Hepatocyte (in vitro differentiated cells): ENCODE results near the gene DGKA. TPM values are rescaled to one million over a fixed set of nuclear protein-coding genes. Genes with fewer than 3 reads are reported as not detected.
"Not testable (repeated sequence)": the region's sequence is repeated elsewhere in the genome, so short reads cannot be mapped to it uniquely, and the experiment has no call there.

Experiments used
- DNase-seq: peaks from one replicate; pipeline ENCODE4 v3.0.0-alpha.2; 2016; ENCODE audit warnings: low spot score
- H2AFZ ChIP-seq: fragments of 200-600 bp; sonication (generic); 2 replicates; pipeline ENCODE4 v1.6.0; 2016; ENCODE audit warnings: antibody characterized with exemption, mild to moderate bottlenecking
- H3K27ac ChIP-seq: fragments of 200-600 bp; sonication (generic); 2 replicates; pipeline ENCODE4 v1.5.1; 2016; ENCODE audit warnings: mild to moderate bottlenecking
- H3K27me3 ChIP-seq: fragments of 200-600 bp; sonication (generic); 2 replicates; pipeline ENCODE4 v1.6.1; 2016
- H3K36me3 ChIP-seq: fragments of 200-600 bp; sonication (generic); replicated peaks from 2 replicates; pipeline ENCODE4 v1.5.1; 2016; ENCODE audit warnings: low read depth; ENCODE audit not compliant: insufficient read depth
- H3K4me1 ChIP-seq: fragments of 200-600 bp; sonication (generic); 2 replicates; pipeline ENCODE4 v1.5.1; 2016; ENCODE audit warnings: mild to moderate bottlenecking, moderate library complexity; ENCODE audit not compliant: insufficient read depth
- H3K4me2 ChIP-seq: fragments of 200-600 bp; sonication (generic); 2 replicates; pipeline ENCODE4 v1.6.0; 2016
- H3K4me3 ChIP-seq: fragments of 200-600 bp; sonication (generic); 2 replicates; pipeline ENCODE4 v1.5.1; 2016; ENCODE audit warnings: mild to moderate bottlenecking
- H3K79me2 ChIP-seq: fragments of 200-600 bp; sonication (generic); 2 replicates; pipeline ENCODE4 v1.6.0; 2017; ENCODE audit warnings: mild to moderate bottlenecking
- H3K9me2 ChIP-seq: fragments of 200-600 bp; sonication (generic); replicated peaks from 2 replicates; pipeline ENCODE4 v1.6.0; 2017; ENCODE audit warnings: mild to moderate bottlenecking; ENCODE audit not compliant: insufficient read depth
- H3K9me3 ChIP-seq: fragments of 200-600 bp; sonication (generic); 2 replicates; pipeline ENCODE4 v1.5.1; 2016; ENCODE audit warnings: low read depth, mild to moderate bottlenecking
- H4K20me1 ChIP-seq: fragments of 200-600 bp; sonication (generic); 2 replicates; pipeline ENCODE4 v1.6.0; 2016; ENCODE audit warnings: mild to moderate bottlenecking; ENCODE audit not compliant: insufficient read depth, poor library complexity, severe bottlenecking
- EZH2 ChIP-seq: fragments of 200-600 bp; sonication (generic); IDR thresholded peaks from 2 replicates; pipeline ENCODE4 v1.6.1; 2016; ENCODE audit warnings: antibody characterized with exemption, mild to moderate bottlenecking, borderline replicate concordance
- EZH2phosphoT487 ChIP-seq: fragments of 200-600 bp; sonication (generic); IDR thresholded peaks from one replicate; pipeline ENCODE4 v1.6.1; 2018; ENCODE audit warnings: antibody characterized with exemption, mild to moderate bottlenecking, low read depth, moderate library complexity; ENCODE audit not compliant: unreplicated experiment, severe bottlenecking
- WGBS: methylation state at CpG from one replicate; pipeline ENCODE4 v1.1.6; 2016; ENCODE audit warnings: low lambda C conversion rate; ENCODE audit errors: missing lambda C conversion rate; 5-methylcytosine and 5-hydroxymethylcytosine counted together
- polyA plus RNA-seq: library from polyadenylated mRNA; unstranded; fragments of >200 nt; fragmentation: Nextera tagmentation; extraction: Ambion mirVana; gene quantifications from 2 replicates; pipeline ENCODE4 v1.2.1, GENCODE V29; 2016
- total RNA-seq: library from RNA; depleted of rRNA; stranded (reverse); fragments of >200 nt; gene quantifications from 2 replicates; pipeline ENCODE4 v1.2.3, GENCODE V29; 2014
- TF ChIP-seq, protein P1 (sequence below): fragments of 200-600 bp; sonication (generic); IDR thresholded peaks from 2 replicates; pipeline ENCODE4 v1.5.1; 2016; ENCODE audit warnings: antibody characterized with exemption, mild to moderate bottlenecking; ENCODE audit not compliant: poor library complexity

The DGKA gene
- total and polyA plus RNA-seq, 2 experiments from 2014 or later, result 25.3 to 25.9 TPM

GRCh38 chr12:55915482-55915859, 15.5 kb upstream of the DGKA start:
- H3K4me3 ChIP-seq, result no peak overlapping the region
- H3K27me3 ChIP-seq, result no peaks in the 10 kb centered on the region
- peaks cover 92% of the 10 kb centered on the region for H3K79me2 ChIP-seq
- H2AFZ ChIP-seq, result no peak overlapping the region
- H3K9me3 ChIP-seq, result no peaks in the 10 kb centered on the region
- 91% methylated on average over 3 of the region's 3 CpGs for WGBS
- no peak for DNase-seq
- no peaks in the 10 kb centered on the region for H3K36me3 ChIP-seq
- peaks cover 7% of the 10 kb centered on the region for H4K20me1 ChIP-seq
- H3K9me2 ChIP-seq, result no peaks in the 10 kb centered on the region
- no peak overlapping the region for H3K4me2 ChIP-seq
- TF ChIP-seq, protein P1, sequence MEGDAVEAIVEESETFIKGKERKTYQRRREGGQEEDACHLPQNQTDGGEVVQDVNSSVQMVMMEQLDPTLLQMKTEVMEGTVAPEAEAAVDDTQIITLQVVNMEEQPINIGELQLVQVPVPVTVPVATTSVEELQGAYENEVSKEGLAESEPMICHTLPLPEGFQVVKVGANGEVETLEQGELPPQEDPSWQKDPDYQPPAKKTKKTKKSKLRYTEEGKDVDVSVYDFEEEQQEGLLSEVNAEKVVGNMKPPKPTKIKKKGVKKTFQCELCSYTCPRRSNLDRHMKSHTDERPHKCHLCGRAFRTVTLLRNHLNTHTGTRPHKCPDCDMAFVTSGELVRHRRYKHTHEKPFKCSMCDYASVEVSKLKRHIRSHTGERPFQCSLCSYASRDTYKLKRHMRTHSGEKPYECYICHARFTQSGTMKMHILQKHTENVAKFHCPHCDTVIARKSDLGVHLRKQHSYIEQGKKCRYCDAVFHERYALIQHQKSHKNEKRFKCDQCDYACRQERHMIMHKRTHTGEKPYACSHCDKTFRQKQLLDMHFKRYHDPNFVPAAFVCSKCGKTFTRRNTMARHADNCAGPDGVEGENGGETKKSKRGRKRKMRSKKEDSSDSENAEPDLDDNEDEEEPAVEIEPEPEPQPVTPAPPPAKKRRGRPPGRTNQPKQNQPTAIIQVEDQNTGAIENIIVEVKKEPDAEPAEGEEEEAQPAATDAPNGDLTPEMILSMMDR, result no peak
- TF ChIP-seq EZH2phosphoT487 (no peak), EZH2 (no peak)
- no peaks in the 10 kb centered on the region for H3K4me1 ChIP-seq
- no peak overlapping the region for H3K27ac ChIP-seq

DNA sequence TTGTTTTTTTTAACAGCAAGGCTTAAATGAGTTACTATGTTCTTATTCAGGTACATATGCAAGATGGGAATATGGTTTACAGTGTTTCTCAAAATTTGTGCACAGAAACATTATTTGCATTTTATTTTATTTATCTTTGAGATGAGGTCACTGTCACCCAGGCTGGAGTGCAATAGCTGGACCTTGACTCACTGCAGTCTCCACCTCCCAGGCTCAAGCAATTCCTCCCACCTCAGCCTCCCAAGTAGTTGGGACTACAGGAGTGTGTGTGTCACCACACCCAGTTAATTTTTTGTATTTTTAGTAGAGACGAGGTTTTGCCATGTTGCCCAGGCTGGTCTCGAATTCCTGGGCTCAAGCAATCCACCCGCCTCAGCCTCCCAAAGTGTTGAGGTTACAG, 11.9 kb upstream of the DGKA start:
- H3K4me3 ChIP-seq, H4K20me1 ChIP-seq, H3K9me3 ChIP-seq, H3K4me1 ChIP-seq, H2AFZ ChIP-seq, H3K9me2 ChIP-seq, H3K4me2 ChIP-seq, DNase-seq, H3K27me3 ChIP-seq, H3K36me3 ChIP-seq: not testable (repeated sequence)
- H3K79me2 ChIP-seq, result peaks cover 92% of the 10 kb centered on the region
- WGBS, result 97% methylated on average over 3 of the region's 3 CpGs
- peak overlapping the region; percentile 45 for H3K27ac ChIP-seq

DNA sequence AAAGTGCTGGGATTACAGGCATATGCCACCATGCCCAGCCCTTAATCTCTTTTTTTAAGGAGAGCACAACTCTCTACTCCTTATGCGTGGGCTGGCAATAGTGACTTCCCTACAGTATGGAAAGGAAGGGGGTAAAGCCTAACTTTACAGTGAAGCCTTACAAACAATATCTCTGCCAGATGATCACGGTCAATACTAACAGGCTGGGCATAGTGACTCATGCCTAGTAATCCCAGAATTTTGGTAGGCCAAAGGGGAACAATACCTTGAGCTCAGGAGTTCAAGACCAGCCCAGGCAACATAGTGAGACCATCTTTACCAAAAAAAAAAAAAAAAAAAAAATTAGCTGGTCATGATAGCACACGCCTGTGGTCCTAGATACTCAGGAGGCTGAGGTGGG, 8.8 kb upstream of the DGKA start:
- H4K20me1 ChIP-seq, result no peaks in the 10 kb centered on the region
- H3K4me3 ChIP-seq, result no peak overlapping the region
- no peaks in the 10 kb centered on the region for H3K9me3 ChIP-seq
- H3K27ac ChIP-seq, result no peak overlapping the region
- H3K9me2 ChIP-seq, result no peaks in the 10 kb centered on the region
- no peaks in the 10 kb centered on the region for H3K36me3 ChIP-seq
- H3K4me1 ChIP-seq, result peaks cover 3% of the 10 kb centered on the region
- DNase-seq, result no peak
- no peak overlapping the region for H3K4me2 ChIP-seq
- no peak overlapping the region for H2AFZ ChIP-seq
- H3K79me2 ChIP-seq, result peaks cover 90% of the 10 kb centered on the region
- WGBS, result 94% methylated on average over 3 of the region's 3 CpGs
- TF ChIP-seq EZH2 (no peak), EZH2phosphoT487 (no peak)
- TF ChIP-seq, protein P1, result no peak
- no peaks in the 10 kb centered on the region for H3K27me3 ChIP-seq

DNA sequence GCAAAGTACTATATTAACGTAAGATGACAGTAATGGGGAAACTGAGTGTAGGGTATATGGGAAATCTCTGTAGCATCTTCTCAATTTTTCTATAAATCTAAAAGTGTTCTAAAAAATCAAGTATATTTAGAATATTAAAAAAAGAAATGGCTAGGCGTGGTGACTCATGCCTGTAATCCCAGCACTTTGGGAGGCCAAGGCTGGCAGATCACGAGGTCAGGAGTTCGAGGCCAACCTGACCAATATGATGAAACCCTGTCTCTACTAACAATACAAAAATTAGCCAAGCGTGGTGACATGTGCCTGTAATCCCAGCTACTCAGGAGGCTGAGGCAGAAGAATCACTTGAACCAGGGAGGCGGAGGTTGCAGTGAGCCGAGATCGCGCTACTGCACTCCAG, 7.3 kb upstream of the DGKA start:
- not testable (repeated sequence) for H3K4me1 ChIP-seq, H2AFZ ChIP-seq
- WGBS, result 98% methylated on average over 9 of the region's 9 CpGs

DNA sequence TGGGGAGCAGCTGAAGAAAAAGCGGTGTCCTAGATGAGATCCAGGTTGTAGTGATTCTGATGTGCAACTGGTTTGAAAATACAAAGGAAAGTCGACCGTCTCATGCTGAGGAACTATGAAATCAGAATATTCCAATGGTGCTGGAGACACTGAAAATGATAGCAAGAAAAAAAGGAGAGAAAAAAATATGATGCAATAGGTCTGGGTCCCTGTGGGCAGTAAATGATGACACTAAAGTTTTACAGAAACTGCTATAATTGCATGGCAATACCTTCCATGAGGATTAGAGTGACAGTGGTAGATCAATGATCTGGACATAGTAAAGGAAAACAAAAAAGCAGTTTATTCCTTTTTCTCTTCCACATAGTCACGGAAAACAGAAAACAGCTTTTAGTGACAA, 5.6 kb upstream of the DGKA start:
- peaks cover 73% of the 10 kb centered on the region for H3K79me2 ChIP-seq
- peak overlapping the region; percentile 85 for H3K4me2 ChIP-seq
- no peak for DNase-seq
- H3K4me1 ChIP-seq, result peaks cover 19% of the 10 kb centered on the region
- H2AFZ ChIP-seq, result no peak overlapping the region
- TF ChIP-seq EZH2 (no peak), EZH2phosphoT487 (no peak)
- TF ChIP-seq, protein P1, result no peak
- no peaks in the 10 kb centered on the region for H3K36me3 ChIP-seq
- WGBS, result 98% methylated on average over 4 of the region's 4 CpGs
- no peak overlapping the region for H3K4me3 ChIP-seq
- no peaks in the 10 kb centered on the region for H3K9me2 ChIP-seq
- H3K9me3 ChIP-seq, result no peaks in the 10 kb centered on the region
- H3K27ac ChIP-seq, result peak overlapping the region; percentile 97
- no peaks in the 10 kb centered on the region for H4K20me1 ChIP-seq
- no peaks in the 10 kb centered on the region for H3K27me3 ChIP-seq

More for the DNA sequence above, 7.3 kb upstream of the DGKA start:
- not testable (repeated sequence) for H3K4me2 ChIP-seq, H3K36me3 ChIP-seq, H3K27me3 ChIP-seq, H3K4me3 ChIP-seq, H3K9me2 ChIP-seq, H3K27ac ChIP-seq, H4K20me1 ChIP-seq, DNase-seq, H3K9me3 ChIP-seq
- peaks cover 81% of the 10 kb centered on the region for H3K79me2 ChIP-seq
